CD14-positive monocyte (primary cell): ENCODE results near the gene PDGFA. TPM values are rescaled to one million over a fixed set of nuclear protein-coding genes. Genes with fewer than 3 reads are reported as not detected.

ENCODE experiments used
- DNase-seq, 3 donors: peaks; one replicate each; pipeline ENCODE4 v3.0.0-alpha.2; 2011 to 2022
- H2AFZ ChIP-seq: 2 replicates; pipeline ENCODE4 v1.6.0; 2012; ENCODE audit warnings: mild to moderate bottlenecking, low read depth, low read length, inconsistent platforms; ENCODE audit not compliant: insufficient read depth, poor library complexity, severe bottlenecking
- H3K27ac ChIP-seq, 2 donors: 1 replicate in 1 of 2; 2 replicates in 1 of 2; pipeline ENCODE4 v1.5.1; 2012 to 2013; ENCODE audit warnings: low read length in 2 of 2, control low read depth in 1 of 2, inconsistent platforms in 1 of 2, low read depth in 1 of 2, mild to moderate bottlenecking in 1 of 2
- H3K27me3 ChIP-seq, 2 donors: one replicate each; pipeline versions ENCODE4 v1.6.0 to v1.6.1; 2011 to 2013; ENCODE audit warnings: low read length in 2 of 2; ENCODE audit not compliant: control insufficient read depth in 2 of 2, insufficient read depth in 2 of 2
- H3K36me3 ChIP-seq, 2 donors: replicated peaks in 1 of 2; 1 replicate in 1 of 2; 2 replicates in 1 of 2; pipeline versions ENCODE4 v1.5.1 to v1.6.1; 2012 to 2013; ENCODE audit warnings: low read length in 2 of 2, control low read depth in 1 of 2, inconsistent platforms in 1 of 2, mild to moderate bottlenecking in 1 of 2; ENCODE audit not compliant: insufficient read depth in 2 of 2, control insufficient read depth in 1 of 2
- H3K4me1 ChIP-seq, 2 donors: 1 replicate in 1 of 2; 2 replicates in 1 of 2; pipeline versions ENCODE4 v1.5.1 to v1.6.1; 2012 to 2013; ENCODE audit warnings: low read length in 2 of 2, control low read depth in 1 of 2, inconsistent platforms in 1 of 2, mild to moderate bottlenecking in 1 of 2, moderate library complexity in 1 of 2; ENCODE audit not compliant: insufficient read depth in 2 of 2, control insufficient read depth in 1 of 2
- H3K4me2 ChIP-seq: replicated peaks from 2 replicates; pipeline ENCODE3; 2012; ENCODE audit warnings: low read length, moderate library complexity, mild to moderate bottlenecking; ENCODE audit not compliant: poor library complexity, severe bottlenecking; ENCODE audit errors: extremely low read depth
- H3K4me3 ChIP-seq, 3 experiments: fragments of 200-600 bp in 1 of 3; sonication (generic) in 1 of 3; replicated peaks in 1 of 3; 1 replicate in 2 of 3; 2 replicates in 1 of 3; pipeline ENCODE4 v1.5.1; 2011 to 2013; ENCODE audit warnings: low read length in 3 of 3, mild to moderate bottlenecking in 3 of 3, control low read depth in 2 of 3, low read depth in 2 of 3, inconsistent platforms in 1 of 3, moderate library complexity in 1 of 3
- H3K79me2 ChIP-seq: 2 replicates; pipeline ENCODE4 v1.6.0; 2012; ENCODE audit warnings: mild to moderate bottlenecking, control low read depth, inconsistent platforms, low read length, moderate library complexity; ENCODE audit not compliant: insufficient read depth
- H3K9ac ChIP-seq: 2 replicates; pipeline ENCODE4 v1.6.0; 2017; ENCODE audit warnings: low read length, mild to moderate bottlenecking; ENCODE audit not compliant: insufficient read depth, poor library complexity, severe bottlenecking
- H3K9me3 ChIP-seq, 2 donors: replicated peaks in 1 of 2; 1 replicate in 1 of 2; 2 replicates in 1 of 2; pipeline versions ENCODE4 v1.5.1 to v1.6.1; 2012 to 2013; ENCODE audit warnings: low read length in 2 of 2, control low read depth in 1 of 2; ENCODE audit not compliant: control insufficient read depth in 1 of 2, insufficient read depth in 1 of 2
- H4K20me1 ChIP-seq: 2 replicates; pipeline ENCODE4 v1.6.0; 2012; ENCODE audit warnings: mild to moderate bottlenecking, low read length, control low read depth, moderate library complexity; ENCODE audit not compliant: insufficient read depth
- H3K27ac Mint-ChIP-seq, 7 donors: one replicate each; pipeline ENCODE4 v1.8.0; 2020; ENCODE audit warnings: mild to moderate bottlenecking in 7 of 7, mixed read lengths in 7 of 7, moderate library complexity in 6 of 7, inconsistent platforms in 2 of 7
- H3K27me3 Mint-ChIP-seq, 3 donors: one replicate each; pipeline ENCODE4 v1.8.0; 2021 to 2022; ENCODE audit warnings: low read depth in 3 of 3, mild to moderate bottlenecking in 3 of 3, mixed read lengths in 3 of 3, moderate library complexity in 3 of 3, inconsistent platforms in 1 of 3
- H3K36me3 Mint-ChIP-seq, 2 donors: one replicate each; pipeline ENCODE4 v1.8.0; 2020; ENCODE audit warnings: mixed read lengths in 2 of 2, inconsistent platforms in 1 of 2, mild to moderate bottlenecking in 1 of 2
- H3K4me1 Mint-ChIP-seq: one replicate; pipeline ENCODE4 v1.8.0; 2020; ENCODE audit warnings: mild to moderate bottlenecking, mixed read lengths
- H3K4me3 Mint-ChIP-seq, 2 donors: one replicate each; pipeline ENCODE4 v1.8.0; 2020; ENCODE audit warnings: mild to moderate bottlenecking in 2 of 2, mixed read lengths in 2 of 2, moderate library complexity in 1 of 2
- H3K9me3 Mint-ChIP-seq, 7 donors: one replicate each; pipeline ENCODE4 v1.8.0; 2020 to 2022; ENCODE audit warnings: mixed read lengths in 7 of 7, mild to moderate bottlenecking in 6 of 7, moderate library complexity in 6 of 7, inconsistent platforms in 2 of 7
- CTCF ChIP-seq: fragments of 200-600 bp; IDR thresholded peaks from one replicate; pipeline ENCODE4 v1.8.0; 2022; ENCODE audit warnings: antibody characterized with exemption, mild to moderate bottlenecking
- WGBS: methylation state at CpG from one replicate; pipeline ENCODE4 v1.1.5; 2013; ENCODE audit warnings: missing lambda C conversion rate; ENCODE audit not compliant: insufficient coverage; 5-methylcytosine and 5-hydroxymethylcytosine counted together
- intact Hi-C, 2 donors: fragments of 100-400 bp; cut with micrococcal nuclease; formaldehyde crosslinking; loops; one replicate each; pipeline versions ENCODE4 v1.15.0 to v1.15.1; 2023
- polyA plus RNA-seq, 3 donors: library from polyadenylated mRNA; depleted of rRNA in 1 of 3; unstranded in 2 of 3; stranded (reverse) in 1 of 3; fragments of 300-500 nt in 2 of 3; fragments of >200 nt in 1 of 3; fragmentation: Illumina TruSeq in 2 of 3; gene quantifications; 1 replicate in 2 of 3; 2 replicates in 1 of 3; pipeline ENCODE4 v1.2.3, GENCODE V29; 2012 to 2021

Gene PDGFA
- polyA plus RNA-seq, 3 donors: 0.29 TPM; not detected in 2

- Mint-ChIP-seq H3K36me3 (no peaks in the 10 kb centered on the region), H3K4me3 (no peak overlapping the region), H3K4me1 (no peaks in the 10 kb centered on the region), H3K27me3 (peaks cover 0 to 6% (median 2%) of the 10 kb centered on the region in 3 donors), H3K27ac (peak overlapping the region in 1 of 7 donors; percentile 10), H3K9me3 (peaks cover 0 to 2% (median 0%) of the 10 kb centered on the region in 7 donors)
- intact Hi-C loops: no loop called here
- no peak for DNase-seq
- H3K79me2 ChIP-seq: no peaks in the 10 kb centered on the region
- H3K4me1 ChIP-seq: no peaks in the 10 kb centered on the region
- no peak for TF ChIP-seq CTCF
- H2AFZ ChIP-seq: no peak overlapping the region
- no peak overlapping the region for H3K9ac ChIP-seq
- H3K4me2 ChIP-seq: no peak overlapping the region
- 95% methylated on average over 22 of the region's 26 CpGs for WGBS
- no peaks in the 10 kb centered on the region for H3K9me3 ChIP-seq
- H3K27me3 ChIP-seq: no peaks in the 10 kb centered on the region
- H3K27ac ChIP-seq: no peak overlapping the region
- H3K4me3 ChIP-seq: no peak overlapping the region
- no peaks in the 10 kb centered on the region for H4K20me1 ChIP-seq
- no peaks in the 10 kb centered on the region for H3K36me3 ChIP-seq
Measured at GRCh38 chr7:564176-564865, 44.7 kb upstream of the PDGFA start.

GRCh38 chr7:563629-564170, 44.1 kb upstream of the PDGFA start:
- no peaks in the 10 kb centered on the region for H3K4me1 Mint-ChIP-seq
- no peak overlapping the region for H3K4me2 ChIP-seq
- TF ChIP-seq CTCF: no peak
- H4K20me1 ChIP-seq: no peaks in the 10 kb centered on the region
- H3K4me3 ChIP-seq: no peak overlapping the region
- no peak overlapping the region for H3K27ac ChIP-seq
- no peak overlapping the region for H2AFZ ChIP-seq
- H3K9me3 Mint-ChIP-seq: peaks cover 0 to 4% (median 0%) of the 10 kb centered on the region in 7 donors
- H3K9me3 ChIP-seq: no peaks in the 10 kb centered on the region
- no peaks in the 10 kb centered on the region for H3K36me3 ChIP-seq
- H3K4me3 Mint-ChIP-seq: no peak overlapping the region
- 90% methylated on average over 10 of the region's 11 CpGs for WGBS
- no peaks in the 10 kb centered on the region for H3K4me1 ChIP-seq
- intact Hi-C loops: no loop called here
- H3K9ac ChIP-seq: no peak overlapping the region
- peaks cover 0 to 6% (median 2%) of the 10 kb centered on the region in 3 donors for H3K27me3 Mint-ChIP-seq
- H3K27ac Mint-ChIP-seq: no peak overlapping the region
- no peaks in the 10 kb centered on the region for H3K79me2 ChIP-seq
- H3K27me3 ChIP-seq: no peaks in the 10 kb centered on the region
- no peak for DNase-seq
- no peaks in the 10 kb centered on the region for H3K36me3 Mint-ChIP-seq
